Measurements from ENCODE around the gene MAPK8IP1.

Gene MAPK8IP1

GRCh38 chr11:45859661-45860140, 25.8 kb upstream of the MAPK8IP1 start:
- peak; percentile 56 for DNase-seq (ENCODE audit: low read depth, low spot score)

DNA sequence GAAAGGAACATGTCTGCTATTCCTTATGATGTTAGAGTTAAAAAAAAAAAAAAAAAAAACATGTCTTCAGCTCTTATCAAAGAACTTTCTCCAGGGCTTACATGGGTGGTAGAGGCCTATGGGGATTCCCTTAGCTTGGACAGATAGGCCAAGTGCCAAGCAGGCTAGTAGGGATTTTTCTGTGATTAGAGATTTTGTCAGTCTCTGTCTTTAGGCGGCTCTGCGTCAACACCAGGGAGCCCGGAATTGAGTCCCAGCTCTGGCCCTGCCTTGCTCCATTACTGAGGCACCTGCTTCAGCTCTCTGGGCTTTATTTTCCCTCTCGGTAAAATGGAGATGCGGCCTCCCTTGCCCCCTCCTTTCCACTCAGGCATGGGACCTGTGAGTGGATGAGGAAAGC, 25.1 kb upstream of the MAPK8IP1 start:
- DNase-seq (ENCODE audit: low read depth, low spot score): no peak

DNA sequence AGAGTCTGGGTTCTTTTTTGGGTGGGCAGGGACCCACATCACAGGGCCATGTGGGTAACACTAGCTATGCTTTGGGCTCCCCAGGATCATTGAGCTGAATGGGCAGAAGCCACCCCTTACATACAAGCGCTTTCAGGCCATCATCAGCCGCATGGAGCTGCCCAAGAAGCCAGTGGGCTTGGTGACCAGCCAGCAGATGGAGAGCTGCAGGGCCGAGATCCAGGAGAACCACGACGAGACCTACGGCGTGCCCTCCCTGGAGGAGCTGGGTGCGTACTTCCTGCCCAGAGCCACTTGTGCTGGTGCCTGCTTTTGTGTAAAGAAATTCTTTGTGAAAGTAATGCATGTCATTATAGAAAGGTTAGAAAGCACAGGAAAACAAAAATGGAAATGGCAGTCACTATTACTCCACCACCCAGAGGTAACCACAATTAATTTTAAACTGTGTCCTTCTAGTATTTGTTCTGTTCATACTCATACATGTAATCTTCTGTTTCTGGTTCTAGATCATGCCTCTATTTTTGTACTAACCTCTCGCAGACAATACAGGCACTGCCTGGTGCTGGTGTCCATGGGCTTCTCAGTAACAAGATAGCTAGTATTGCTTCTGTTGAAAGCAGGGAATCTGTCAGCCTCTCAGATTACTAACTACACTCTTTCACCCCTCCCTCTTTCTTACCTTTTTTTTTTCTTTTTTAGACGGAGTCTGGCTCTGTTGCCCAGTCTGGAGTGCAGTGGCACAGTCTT, 24.5 kb upstream of the MAPK8IP1 start:
- no peak for DNase-seq (ENCODE audit: low read depth, low spot score)

- no peak for DNase-seq (ENCODE audit: low read depth, low spot score)
These were observed 21.4 kb upstream of the MAPK8IP1 start for GRCh38 chr11:45864041-45864440.

- DNase-seq (ENCODE audit: low read depth, low spot score): no peak
These were observed 15.9 kb upstream of the MAPK8IP1 start for GRCh38 chr11:45869551-45869950.

GRCh38 chr11:45870706-45871105, 14.7 kb upstream of the MAPK8IP1 start:
- DNase-seq (ENCODE audit: low read depth, low spot score): no peak

DNA sequence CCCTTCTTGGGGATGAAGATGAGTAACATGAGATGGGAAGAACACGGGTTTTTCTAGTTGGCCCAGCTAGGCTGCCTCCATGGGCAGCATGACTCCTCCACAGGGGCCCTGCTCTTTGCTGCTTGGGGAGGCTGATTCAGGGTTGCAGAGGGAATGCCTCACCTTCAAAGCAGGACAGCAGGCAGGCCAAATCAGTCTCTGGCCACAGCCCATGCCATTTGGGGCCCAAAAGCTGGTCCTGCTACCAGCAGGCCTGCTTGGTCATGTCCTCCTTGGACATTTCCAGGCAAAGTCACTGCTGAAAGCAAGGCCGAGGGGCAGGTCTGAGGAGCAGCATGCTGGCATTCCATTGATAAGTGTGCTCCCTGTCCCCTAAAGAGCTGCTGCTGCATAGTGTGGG, 13.8 kb upstream of the MAPK8IP1 start:
- no peak for DNase-seq (ENCODE audit: low read depth, low spot score)

DNA sequence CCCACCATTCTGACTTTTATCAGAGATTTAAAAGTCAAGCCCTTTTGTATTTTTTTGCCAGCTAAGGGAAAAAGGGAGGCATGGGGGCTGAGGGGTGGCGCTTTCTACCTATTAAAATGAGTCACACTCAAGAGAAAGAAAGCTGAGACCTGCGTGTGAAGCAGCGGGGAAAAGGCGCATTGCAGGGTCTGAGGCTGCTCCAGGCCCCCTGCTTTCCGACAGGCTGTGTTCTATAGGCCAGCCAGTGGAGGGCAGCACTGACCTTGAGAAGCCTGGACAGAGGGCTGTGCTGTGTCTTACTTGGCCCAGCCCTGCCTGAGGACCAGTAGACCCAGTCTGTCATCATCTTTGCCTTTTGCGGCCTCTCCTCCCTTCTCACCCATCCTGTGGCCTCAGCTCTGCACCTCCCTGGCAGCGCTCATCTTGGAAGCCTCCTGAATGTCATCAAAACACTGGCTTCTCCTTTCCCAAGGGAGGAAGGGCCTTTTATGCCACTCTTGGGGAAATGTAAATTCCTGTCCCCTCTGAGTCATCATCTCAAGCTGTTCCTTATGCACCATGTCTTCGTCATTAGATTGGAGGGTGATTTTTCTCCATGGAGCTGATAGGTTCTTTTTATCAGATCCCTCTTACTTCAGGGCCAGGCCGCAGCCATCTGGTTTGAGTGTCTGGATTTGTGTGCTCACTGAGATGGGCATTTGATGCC, 12.6 kb upstream of the MAPK8IP1 start:
- peak; percentile 94 for DNase-seq (ENCODE audit: low read depth, low spot score)

DNA sequence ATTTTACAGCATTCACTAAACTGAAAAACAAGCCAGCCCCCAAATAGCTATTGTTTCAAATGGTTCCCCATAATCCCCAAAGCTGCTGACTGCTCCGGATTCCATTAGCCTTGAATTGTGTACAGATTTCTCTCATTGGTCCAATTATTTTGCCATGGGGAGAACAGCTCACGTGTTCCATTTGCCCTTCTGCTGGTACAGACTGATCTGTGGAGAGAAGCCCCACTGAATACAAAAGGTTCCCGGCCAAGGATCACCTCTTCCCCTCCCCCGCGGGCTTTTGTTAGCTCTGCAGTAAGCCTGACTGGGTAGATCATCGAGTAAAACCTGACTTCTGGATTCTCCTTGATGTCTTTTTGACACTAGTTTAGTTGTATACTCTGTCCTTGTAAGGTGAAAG, 9.1 kb upstream of the MAPK8IP1 start:
- peak; percentile 33 for DNase-seq (ENCODE audit: low read depth, low spot score)

DNA sequence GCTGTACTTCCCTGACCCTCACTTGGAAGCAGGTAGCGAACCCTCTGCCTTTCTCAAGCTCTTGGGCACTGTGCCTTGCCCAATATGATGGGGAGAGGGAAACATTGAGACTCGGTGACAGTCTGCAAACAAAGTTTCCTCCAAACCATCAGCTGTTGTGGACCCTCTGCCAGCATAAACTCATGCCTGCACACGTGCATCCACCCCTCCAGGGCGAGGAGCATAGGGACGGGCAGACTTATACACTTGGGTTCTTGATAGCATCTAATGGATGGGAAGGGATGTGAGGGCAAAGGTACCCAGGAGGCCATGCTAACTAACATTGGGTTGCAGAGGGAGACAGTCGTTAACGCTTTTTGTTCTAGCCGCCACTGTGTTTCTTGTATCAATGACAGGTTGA, 8.2 kb upstream of the MAPK8IP1 start:
- DNase-seq (ENCODE audit: low read depth, low spot score): no peak

- DNase-seq (ENCODE audit: low read depth, low spot score): no peak
These were observed 7.6 kb upstream of the MAPK8IP1 start for GRCh38 chr11:45877845-45878244.

DNA sequence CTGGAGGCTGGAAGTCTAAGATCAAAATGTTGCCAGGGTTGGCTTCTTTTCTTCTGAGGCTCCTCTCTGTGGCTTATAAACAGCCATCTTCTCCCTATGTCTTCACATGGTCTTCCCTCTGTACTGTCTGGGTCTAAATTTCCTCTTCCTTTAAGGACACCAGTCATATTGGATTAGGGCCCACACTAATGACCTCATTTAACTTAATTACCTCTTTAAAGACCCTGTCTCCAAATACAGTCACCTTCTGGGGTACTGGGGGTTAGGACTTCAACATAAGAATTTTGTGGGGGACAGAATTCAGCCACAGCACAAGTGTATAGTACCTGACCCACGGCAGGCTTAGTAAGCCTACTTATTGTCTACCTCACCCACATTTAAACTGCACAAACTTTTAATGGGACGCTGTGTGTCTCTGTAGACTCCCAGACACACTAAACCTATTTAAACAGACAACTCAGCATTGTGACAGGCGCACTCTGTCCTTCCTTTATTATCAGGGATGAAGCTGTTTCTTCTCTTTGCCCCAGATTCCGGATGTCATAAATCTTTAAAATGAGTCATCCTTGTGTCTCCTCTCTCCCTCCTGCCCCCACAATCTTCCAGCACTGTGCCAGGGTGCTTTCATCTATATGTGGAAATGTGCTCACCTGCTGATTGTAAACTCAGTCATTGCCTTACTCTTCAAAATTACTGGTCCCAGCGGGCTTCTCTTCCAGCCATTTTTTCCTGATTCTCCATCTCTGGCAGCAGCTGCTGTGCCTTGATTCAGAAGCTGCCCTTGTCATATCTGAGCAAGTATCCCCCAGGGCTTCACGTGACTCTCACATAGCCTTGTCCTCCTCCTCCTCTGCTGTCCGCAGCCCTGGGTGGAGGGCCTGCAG, 5.4 kb upstream of the MAPK8IP1 start:
- no peak for DNase-seq (ENCODE audit: low read depth, low spot score)

DNA sequence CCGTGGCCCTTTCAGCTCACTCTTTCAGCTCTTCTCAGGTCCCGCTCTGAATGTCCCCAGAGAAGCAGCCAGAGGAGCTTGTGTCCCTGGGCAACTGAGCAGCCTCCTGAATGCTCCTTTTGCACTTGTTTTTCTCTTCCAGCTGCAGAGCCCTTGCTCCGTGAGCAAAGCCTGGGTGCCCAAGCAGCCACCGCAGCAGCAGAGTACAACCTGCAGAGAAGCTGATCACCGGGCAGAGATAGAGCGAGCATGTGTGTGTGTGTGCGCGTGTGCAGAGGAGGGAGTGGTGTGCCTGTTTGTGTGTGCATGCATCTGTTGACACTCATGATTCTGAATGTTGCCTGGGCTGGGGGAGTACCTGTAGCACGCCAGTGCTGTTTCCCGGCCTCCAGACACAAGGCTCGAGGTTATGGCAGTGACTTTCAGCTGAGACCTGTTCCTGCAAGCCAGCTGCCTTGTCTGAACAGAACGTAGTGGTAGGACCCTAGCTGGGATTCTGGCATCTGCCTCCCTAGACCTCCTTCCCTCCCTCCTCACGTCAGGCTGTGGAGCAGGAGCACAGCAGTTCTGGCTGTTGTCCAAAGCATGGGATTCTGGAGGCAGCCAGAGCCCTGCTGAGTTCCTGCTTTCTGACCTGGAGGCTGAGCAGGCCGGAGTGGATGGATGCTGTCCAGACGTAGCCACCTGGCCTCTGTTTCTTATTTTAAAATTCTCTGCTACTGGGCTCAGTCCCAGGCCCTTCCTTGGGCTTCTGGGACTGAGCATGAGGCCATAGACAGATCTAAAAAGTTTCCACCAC, 4.5 kb upstream of the MAPK8IP1 start:
- no peak for DNase-seq (ENCODE audit: low read depth, low spot score)

GRCh38 chr11:45881708-45882368, 3.6 kb upstream of the MAPK8IP1 start:
- no peak for DNase-seq (ENCODE audit: low read depth, low spot score)

DNA sequence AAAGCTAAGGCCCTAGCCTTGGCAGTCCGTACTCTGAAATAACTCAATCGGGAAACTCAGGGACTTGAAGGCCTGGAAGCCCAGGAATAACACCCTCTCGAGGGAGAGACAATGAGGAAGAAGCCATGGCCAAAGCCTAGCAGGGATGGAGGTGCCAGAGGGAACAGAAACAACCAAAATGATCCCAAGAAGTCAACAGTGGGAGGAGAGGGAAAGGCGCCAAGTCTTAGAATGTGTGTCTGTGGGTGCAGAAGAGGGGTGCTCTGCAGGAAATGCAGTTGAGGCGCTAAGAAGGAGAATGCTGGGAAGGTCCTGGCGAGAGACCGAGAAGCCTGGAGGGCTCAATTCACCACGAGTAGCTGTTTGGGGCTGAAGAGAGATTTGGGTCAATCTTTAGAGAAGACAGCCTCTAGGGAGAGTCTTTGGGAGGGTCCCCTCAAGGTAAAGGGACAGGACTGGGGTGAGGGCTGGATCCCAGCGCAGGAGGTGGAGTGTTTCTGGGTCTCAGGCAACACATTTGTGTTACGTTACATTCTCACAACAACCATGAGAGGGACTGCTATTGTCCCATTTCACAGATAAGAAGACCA, 760 bp upstream of the MAPK8IP1 start:
- no peak for DNase-seq (ENCODE audit: low read depth, low spot score)

GRCh38 chr11:45885921-45886721, 670 bp downstream of the MAPK8IP1 start:
- peak; percentile 45 for DNase-seq (ENCODE audit: low read depth, low spot score)

DNA sequence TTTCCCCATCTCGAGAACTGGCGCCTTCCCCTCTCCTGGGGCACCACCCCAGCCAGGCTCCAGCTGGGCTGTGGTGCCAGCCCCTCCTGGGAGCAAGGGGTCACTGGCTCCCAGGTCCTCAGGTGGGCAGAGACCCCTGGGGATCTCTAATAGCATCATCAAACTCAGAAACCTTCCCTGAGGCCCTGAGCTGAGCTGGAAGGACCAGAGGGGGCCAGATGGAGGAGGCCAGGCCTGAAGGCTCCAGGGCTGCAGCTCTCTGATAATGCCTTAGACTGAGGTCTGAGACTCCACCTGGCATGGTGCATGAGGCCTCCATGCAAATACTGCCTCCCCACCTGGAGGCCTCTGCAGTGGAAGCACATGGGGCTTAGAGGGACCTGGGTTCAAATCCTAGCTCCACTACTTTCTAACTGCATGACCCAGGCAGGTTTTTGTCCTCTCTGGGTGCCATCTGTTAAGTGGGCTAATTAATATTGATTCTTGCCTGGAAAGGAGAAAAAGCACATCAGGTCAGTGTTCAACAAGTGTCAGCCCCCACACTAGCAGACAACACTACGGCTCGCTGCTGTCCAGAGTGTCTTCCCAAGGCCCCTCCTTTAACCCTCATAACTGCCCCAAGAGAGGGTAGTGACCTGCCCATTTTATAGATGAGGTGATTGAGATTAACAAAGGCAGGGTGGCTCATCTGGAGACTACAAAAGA, 1.5 kb downstream of the MAPK8IP1 start:
- no peak for DNase-seq (ENCODE audit: low read depth, low spot score)

DNA sequence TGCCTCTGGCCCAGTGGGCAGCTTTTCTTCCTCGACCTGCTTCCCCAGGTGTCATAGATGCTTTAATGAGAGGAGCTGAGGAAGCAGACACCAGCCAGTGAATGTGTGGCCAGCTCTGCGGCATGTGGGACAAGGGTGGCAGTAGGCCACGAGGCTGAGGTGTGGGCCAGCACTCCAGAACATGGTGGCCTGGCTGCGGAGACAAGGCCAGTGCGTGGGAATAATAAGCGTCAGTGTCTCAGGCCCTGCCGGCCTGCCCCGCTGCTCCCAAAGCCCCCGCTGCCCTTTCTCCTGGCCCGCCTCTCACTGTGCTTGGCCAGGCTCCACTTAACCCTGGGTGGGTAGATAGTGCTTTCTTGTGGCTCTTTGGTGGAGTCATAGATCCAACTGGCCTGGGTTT, 2.1 kb downstream of the MAPK8IP1 start:
- DNase-seq (ENCODE audit: low read depth, low spot score): no peak

- no peak for DNase-seq (ENCODE audit: low read depth, low spot score)
These were observed 4.1 kb downstream of the MAPK8IP1 start for GRCh38 chr11:45889555-45889954.

Measured in ELF-1 (cell line).